ENCODE measurements around the gene ZNF3.

ZNF3 gene

GRCh38 chr7:100024020-100024619 is 57.4 kb downstream of the ZNF3 start:
- no CpG with 5 or more reads among the region's 12 CpGs for WGBS (ENCODE audit: insufficient coverage, insufficient read length)
- no peak overlapping the region for H3K27ac ChIP-seq (ENCODE audit: low read length)
- H3K4me3 ChIP-seq (ENCODE audit: low read length): no peak overlapping the region
- no peak for DNase-seq (ENCODE audit: low read depth, low spot score)
- no peaks in the 10 kb centered on the region for H3K27me3 ChIP-seq (ENCODE audit: control insufficient read depth, insufficient read depth, low read length)
- peaks cover 15% of the 10 kb centered on the region; the same call in 1 of the 2 replicates for H3K36me3 ChIP-seq (ENCODE audit: control insufficient read depth, insufficient read depth, low read length)
- no peaks in the 10 kb centered on the region for H3K9me3 ChIP-seq (ENCODE audit: control insufficient read depth, insufficient read depth, low read length)
- no peaks in the 10 kb centered on the region for H3K4me1 ChIP-seq (ENCODE audit: control insufficient read depth, insufficient read depth, low read length)

GRCh38 chr7:100023526-100023925 is 58.0 kb downstream of the ZNF3 start:
- H3K27ac ChIP-seq (ENCODE audit: low read length): no peak overlapping the region
- no peaks in the 10 kb centered on the region for H3K27me3 ChIP-seq (ENCODE audit: control insufficient read depth, insufficient read depth, low read length)
- no peaks in the 10 kb centered on the region for H3K9me3 ChIP-seq (ENCODE audit: control insufficient read depth, insufficient read depth, low read length)
- H3K36me3 ChIP-seq (ENCODE audit: control insufficient read depth, insufficient read depth, low read length): peaks cover 15% of the 10 kb centered on the region; the same call in 1 of the 2 replicates
- no peaks in the 10 kb centered on the region for H3K4me1 ChIP-seq (ENCODE audit: control insufficient read depth, insufficient read depth, low read length)
- no peak overlapping the region for H3K4me3 ChIP-seq (ENCODE audit: low read length)
- DNase-seq (ENCODE audit: low read depth, low spot score): no peak
- WGBS (ENCODE audit: insufficient coverage, insufficient read length): no CpG with 5 or more reads among the region's 12 CpGs

- no peak overlapping the region for H3K4me3 ChIP-seq (ENCODE audit: low read length)
- WGBS (ENCODE audit: insufficient coverage, insufficient read length): no CpG with 5 or more reads among the region's 5 CpGs
- no peak for DNase-seq (ENCODE audit: low read depth, low spot score)
These were observed 58.9 kb downstream of the ZNF3 start for GRCh38 chr7:100022621-100023020.

GRCh38 chr7:100021297-100021696 is 60.2 kb downstream of the ZNF3 start:
- H3K4me1 ChIP-seq (ENCODE audit: control insufficient read depth, insufficient read depth, low read length): no peaks in the 10 kb centered on the region
- H3K9me3 ChIP-seq (ENCODE audit: control insufficient read depth, insufficient read depth, low read length): no peaks in the 10 kb centered on the region
- H3K27me3 ChIP-seq (ENCODE audit: control insufficient read depth, insufficient read depth, low read length): no peaks in the 10 kb centered on the region
- no peak overlapping the region for H3K27ac ChIP-seq (ENCODE audit: low read length)
- H3K36me3 ChIP-seq (ENCODE audit: control insufficient read depth, insufficient read depth, low read length): peaks cover 15% of the 10 kb centered on the region; the same call in 1 of the 2 replicates
- no CpG with 5 or more reads among the region's 3 CpGs for WGBS (ENCODE audit: insufficient coverage, insufficient read length)
- no peak overlapping the region for H3K4me3 ChIP-seq (ENCODE audit: low read length)
- no peak for DNase-seq (ENCODE audit: low read depth, low spot score)

More at GRCh38 chr7:100022621-100023020, 58.9 kb downstream of the ZNF3 start:
- Histone ChIP-seq H3K27ac (ENCODE audit: low read length) (no peak overlapping the region), H3K36me3 (ENCODE audit: control insufficient read depth, insufficient read depth, low read length) (peaks cover 15% of the 10 kb centered on the region; the same call in 1 of the 2 replicates), H3K9me3 (ENCODE audit: control insufficient read depth, insufficient read depth, low read length) (no peaks in the 10 kb centered on the region), H3K4me1 (ENCODE audit: control insufficient read depth, insufficient read depth, low read length) (no peaks in the 10 kb centered on the region), H3K27me3 (ENCODE audit: control insufficient read depth, insufficient read depth, low read length) (no peaks in the 10 kb centered on the region)

Data from iPS DF 6.9 (cell line).